DND-41 (cell line): ENCODE data around the gene RIN3.
"Not testable (repeated sequence)": the region's sequence is repeated elsewhere in the genome, so short reads cannot be mapped to it uniquely, and the experiment has no call there.

Source experiments
- CTCF ChIP-seq: IDR thresholded peaks from 2 replicates; pipeline ENCODE4 v1.5.1; 2012; ENCODE audit warnings: borderline replicate concordance, low read length, moderate library complexity, mild to moderate bottlenecking; ENCODE audit not compliant: poor library complexity, severe bottlenecking; ENCODE audit errors: extremely low read depth
- EZH2 ChIP-seq: IDR thresholded peaks from 3 replicates; pipeline ENCODE4 v1.6.1; 2012; ENCODE audit warnings: borderline replicate concordance, low read depth, mild to moderate bottlenecking, moderate library complexity, low read length, inconsistent platforms; ENCODE audit not compliant: severe bottlenecking

- peak; percentile 84 for TF ChIP-seq CTCF
- TF ChIP-seq EZH2 = not testable (repeated sequence)
Measured at GRCh38 chr14:92714739-92715307, 201.2 kb downstream of the RIN3 start.
